HCT116 (cell line): ENCODE results near the gene KHDC4. TPM values are rescaled to one million over a fixed set of nuclear protein-coding genes. Genes with fewer than 3 reads are reported as not detected.

Source experiments
- ATAC-seq: fragments of 200-7000 bp; cut with Tn5 transposase; 2 replicates; pipeline ENCODE4 v1.9.1; 2020; ENCODE audit warnings: mild to moderate bottlenecking, moderate library complexity
- BruUV-seq: library from RNA; stranded (reverse); fragments of 400-500 nt; replicated peaks from 2 replicates; lab custom pipeline; 2021; lab: Mats Ljungman, UMichigan
- CTCF ChIA-PET: fragments of 300-600 bp; sonication (Branson Sonifier 250); formaldehyde crosslinking; loops from one replicate; lab custom pipeline; 2021; ENCODE audit warnings: antibody characterized with exemption; lab: Charles Lee
- POLR2A ChIA-PET: fragments of 300-600, 350-600 bp; sonication (Branson Sonifier 250); formaldehyde crosslinking; loops from one replicate; lab custom pipeline; 2021; ENCODE audit warnings: antibody characterized with exemption; lab: Charles Lee
- RAD21 ChIA-PET, 2 experiments: fragments of 300-600 bp; sonication (Branson Sonifier 250); formaldehyde crosslinking; loops; one replicate each; lab custom pipeline; 2023; ENCODE audit warnings: low total read pairs in 2 of 2; ENCODE audit not compliant: uncharacterized antibody in 2 of 2, unreplicated experiment in 2 of 2, low non-redundant PET in 1 of 2; lab: Charles Lee
- DNase-seq: peaks from one replicate; pipeline ENCODE4 v3.0.0-alpha.2; 2010; ENCODE audit warnings: low read depth, low spot score
- H2AFZ ChIP-seq: fragments of 200-600 bp; shearing (Covaris generic), sonication (generic); 2 replicates; pipeline ENCODE4 v1.6.1; 2017; ENCODE audit warnings: low read depth, mixed run types, mixed read lengths, antibody characterized with exemption, low read length; ENCODE audit not compliant: poor library complexity, severe bottlenecking
- H3K27ac ChIP-seq: 2 replicates; pipeline ENCODE4 v1.5.1; 2012; ENCODE audit warnings: low read depth, low read length
- H3K27me3 ChIP-seq: fragments of 200-600 bp; sonication (generic); 2 replicates; pipeline ENCODE4 v1.6.1; 2016; ENCODE audit warnings: mixed run types, low read length, mixed read lengths; ENCODE audit not compliant: insufficient read depth
- H3K36me3 ChIP-seq, 2 experiments: fragments of 200-500 bp in 1 of 2; fragments of 200-600 bp in 1 of 2; sonication (Bioruptor generic) in 1 of 2; sonication (generic) in 1 of 2; 2 replicates each; pipeline versions ENCODE4 v1.5.1 to v1.6.1; 2014 to 2016; ENCODE audit warnings: low read length in 2 of 2, inconsistent platforms in 1 of 2, mixed read lengths in 1 of 2, mixed run types in 1 of 2; ENCODE audit not compliant: insufficient read depth in 2 of 2, control insufficient read depth in 1 of 2
- H3K4me1 ChIP-seq, 2 experiments: fragments of 200-600 bp in 1 of 2; sonication (generic) in 1 of 2; 2 replicates each; pipeline versions ENCODE4 v1.5.1 to v1.6.1; 2012 to 2017; ENCODE audit warnings: low read length in 2 of 2, inconsistent platforms in 1 of 2, mild to moderate bottlenecking in 1 of 2, mixed read lengths in 1 of 2, mixed run types in 1 of 2, moderate library complexity in 1 of 2; ENCODE audit not compliant: insufficient read depth in 2 of 2, control insufficient read depth in 1 of 2
- H3K4me2 ChIP-seq: fragments of 200-600 bp; sonication (generic); 2 replicates; pipeline ENCODE4 v1.6.1; 2017; ENCODE audit warnings: mixed run types, low read length, mixed read lengths
- H3K4me3 ChIP-seq, 2 experiments: fragments of 200-600 bp in 1 of 2; sonication (generic) in 1 of 2; replicated peaks in 1 of 2; 2 replicates each; pipeline ENCODE4 v1.5.1; 2011 to 2016; ENCODE audit warnings: low read length in 2 of 2, control low read depth in 1 of 2, low read depth in 1 of 2, mild to moderate bottlenecking in 1 of 2, mixed read lengths in 1 of 2, mixed run types in 1 of 2
- H3K79me2 ChIP-seq: fragments of 200-600 bp; sonication (generic); 2 replicates; pipeline ENCODE4 v1.6.1; 2017; ENCODE audit warnings: mild to moderate bottlenecking, mixed run types, low read length, moderate library complexity, mixed read lengths; ENCODE audit not compliant: insufficient read depth
- H3K9ac ChIP-seq: fragments of 200-600 bp; sonication (generic); 2 replicates; pipeline ENCODE4 v1.6.1; 2016; ENCODE audit warnings: low read length, mixed read lengths
- H3K9me2 ChIP-seq: fragments of 200-600 bp; sonication (generic), shearing (Covaris generic); 2 replicates; pipeline ENCODE4 v1.6.1; 2017; ENCODE audit warnings: mixed run types, mild to moderate bottlenecking, moderate library complexity; ENCODE audit not compliant: insufficient read depth
- H3K9me3 ChIP-seq, 2 experiments: fragments of 200-500 bp in 1 of 2; fragments of 200-600 bp in 1 of 2; sonication (Bioruptor generic) in 1 of 2; sonication (generic) in 1 of 2; 2 replicates each; pipeline ENCODE4 v1.6.1; 2014 to 2017; ENCODE audit warnings: low read length in 2 of 2, mixed read lengths in 2 of 2, inconsistent platforms in 1 of 2, low read depth in 1 of 2, mild to moderate bottlenecking in 1 of 2, mixed run types in 1 of 2, moderate library complexity in 1 of 2; ENCODE audit not compliant: control insufficient read depth in 1 of 2, insufficient read depth in 1 of 2
- H4K20me1 ChIP-seq: fragments of 200-600 bp; sonication (generic), shearing (Covaris generic); 2 replicates; pipeline ENCODE4 v1.6.1; 2017; ENCODE audit warnings: mixed run types, mild to moderate bottlenecking, moderate library complexity; ENCODE audit not compliant: insufficient read depth
- ATF3 ChIP-seq: IDR thresholded peaks from 2 replicates; pipeline ENCODE4 v1.6.1; 2012
- ELF1 ChIP-seq: IDR thresholded peaks from 2 replicates; pipeline ENCODE4 v1.6.1; 2012; ENCODE audit warnings: low read depth, borderline replicate concordance
- EZH2 ChIP-seq: fragments of 200-600 bp; sonication (generic); IDR thresholded peaks from 2 replicates; pipeline ENCODE4 v1.6.1; 2017; ENCODE audit warnings: antibody characterized with exemption, mixed run types
- POLR2AphosphoS5 ChIP-seq: IDR thresholded peaks from 2 replicates; pipeline ENCODE4 v1.6.1; 2011; ENCODE audit warnings: mild to moderate bottlenecking, low read depth, low read length, moderate library complexity
- SP1 ChIP-seq: IDR thresholded peaks from 2 replicates; pipeline ENCODE4 v1.6.1; 2012; ENCODE audit warnings: low read depth
- SRF ChIP-seq: IDR thresholded peaks from 2 replicates; pipeline ENCODE4 v1.6.1; 2012; ENCODE audit warnings: low read depth
- intact Hi-C: fragments of 100-400 bp; cut with micrococcal nuclease; formaldehyde crosslinking; loops from 2 replicates; pipeline ENCODE4 v1.10.0; 2022
- total RNA-seq: library from RNA; stranded (reverse); gene quantifications from one replicate; pipeline ENCODE4 v1.2.1, GENCODE V29; 2021; ENCODE audit not compliant: unreplicated experiment

Gene KHDC4
- total RNA-seq, 1 experiment from 2014 or later: 60.7 TPM

GRCh38 chr1:155888481-155888880, 45.7 kb downstream of the KHDC4 start:
- no peak overlapping the region for H3K9ac ChIP-seq
- H3K4me1 ChIP-seq: peaks cover 20 to 22% of the 10 kb centered on the region in 2 experiments
- no peak overlapping the region for H3K4me2 ChIP-seq
- no peaks in the 10 kb centered on the region for H3K9me3 ChIP-seq
- ChIA-PET RAD21 (no interaction called here), CTCF (no interaction called here), POLR2A (no interaction called here)
- H3K36me3 ChIP-seq: no peaks in the 10 kb centered on the region
- DNase-seq (no peak), ATAC-seq (no peak)
- no peak for TF ChIP-seq SP1
- TF ChIP-seq SRF: no peak
- no peak overlapping the region for H3K27ac ChIP-seq
- no TSS peak for BruUV-seq
- no peak overlapping the region for H3K4me3 ChIP-seq
- no peaks in the 10 kb centered on the region for H3K9me2 ChIP-seq
- no peaks in the 10 kb centered on the region for H4K20me1 ChIP-seq
- no peak overlapping the region for H2AFZ ChIP-seq
- H3K27me3 ChIP-seq: 0 out of 2 replicates have a peak, but pooled peaks cover 2% of the 10 kb centered on the region
- intact Hi-C loops: no loop called here
- H3K79me2 ChIP-seq: no peaks in the 10 kb centered on the region

- intact Hi-C loops: no loop called here
- no peak for ATAC-seq
- Histone ChIP-seq H2AFZ (no peak overlapping the region), H3K27me3 (peaks cover 7% of the 10 kb centered on the region; the same call in 1 of the 2 replicates), H3K27ac (no peak overlapping the region), H3K9me3 (no peaks in the 10 kb centered on the region), H3K4me3 (no peak overlapping the region), H3K36me3 (no peaks in the 10 kb centered on the region), H3K4me1 (no peaks in the 10 kb centered on the region), H3K4me2 (no peak overlapping the region), H3K9me2 (no peaks in the 10 kb centered on the region)
- no peak for DNase-seq
- ChIA-PET POLR2A (no interaction called here), CTCF (no interaction called here)
- TF ChIP-seq ATF3 (no peak), EZH2 (no peak), SRF (no peak), ELF1 (no peak), POLR2AphosphoS5 (no peak)
- TF ChIP-seq, all 23 proteins: peak for 0
- no TSS peak for BruUV-seq
- Histone ChIP-seq H4K20me1 (no peaks in the 10 kb centered on the region), H3K9ac (no peak overlapping the region), H3K79me2 (no peaks in the 10 kb centered on the region)
- RAD21 ChIA-PET: no interaction called here
These were observed 49.2 kb downstream of the KHDC4 start for GRCh38 chr1:155884982-155885381.
